Vagina (tissue), 2 donors: ENCODE results near the gene SNRNP70. TPM values are rescaled to one million over a fixed set of nuclear protein-coding genes. Genes with fewer than 3 reads are reported as not detected.

ENCODE experiments used
- DNase-seq, 2 donors: peaks; one replicate each; pipeline ENCODE4 v3.0.0-alpha.2; 2017; ENCODE audit errors: extremely low spot score in 2 of 2
- H3K27ac ChIP-seq: fragments of 200-600 bp; sonication (generic); one replicate; pipeline ENCODE4 v1.5.1; 2019
- H3K27me3 ChIP-seq: fragments of 200-600 bp; sonication (generic); one replicate; pipeline ENCODE4 v1.5.1; 2019
- H3K36me3 ChIP-seq, 2 donors: fragments of 200-600 bp; sonication (generic); one replicate each; pipeline ENCODE4 v1.5.1; 2017 to 2019
- H3K4me1 ChIP-seq: fragments of 200-600 bp; sonication (generic); one replicate; pipeline ENCODE4 v1.5.1; 2019
- H3K4me3 ChIP-seq, 2 donors: fragments of 200-600 bp; sonication (generic); 1 replicate in 1 of 2; 2 replicates in 1 of 2; pipeline ENCODE4 v1.5.1; 2016 to 2019
- H3K9me3 ChIP-seq: fragments of 200-600 bp; sonication (generic); one replicate; pipeline ENCODE4 v1.5.1; 2019
- CTCF ChIP-seq, 3 experiments: fragments of 450-650 bp in 2 of 3; fragments of 200-600 bp in 1 of 3; sonication (generic) in 1 of 3; IDR thresholded peaks; one replicate each; pipeline ENCODE4 v1.5.1; 2017 to 2019; ENCODE audit warnings: antibody characterized with exemption in 3 of 3, mild to moderate bottlenecking in 2 of 3, moderate library complexity in 2 of 3
- POLR2A ChIP-seq, 2 donors: fragments of 450-650 bp; IDR thresholded peaks; one replicate each; pipeline ENCODE4 v1.6.1; 2017; ENCODE audit warnings: antibody characterized with exemption in 2 of 2, mild to moderate bottlenecking in 2 of 2, moderate library complexity in 2 of 2
- POLR2AphosphoS5 ChIP-seq, 2 donors: sonication (generic); formaldehyde crosslinking; IDR thresholded peaks; one replicate each; pipeline ENCODE4 v1.9.0; 2017; ENCODE audit warnings: antibody characterized with exemption in 2 of 2, mild to moderate bottlenecking in 2 of 2, low read depth in 1 of 2; ENCODE audit not compliant: insufficient read depth in 1 of 2
- intact Hi-C: fragments of 100-400 bp; cut with DNase I; formaldehyde crosslinking; loops from one replicate; pipeline ENCODE4 v1.15.1; 2023
- total RNA-seq: library from RNA; depleted of rRNA; stranded (reverse); fragments of >200 nt; gene quantifications from one replicate; pipeline ENCODE4 v1.2.3, GENCODE V29; 2016

Gene SNRNP70
- total RNA-seq, 1 donor from 2014 or later = 380 TPM

- intact Hi-C loops = no loop called here
- DNase-seq = no peak
- H3K27me3 ChIP-seq = peaks cover 6% of the 10 kb centered on the region
- H3K4me3 ChIP-seq = no peak overlapping the region
- H3K4me1 ChIP-seq = no peaks in the 10 kb centered on the region
- H3K9me3 ChIP-seq = no peaks in the 10 kb centered on the region
- no peak overlapping the region for H3K27ac ChIP-seq
- TF ChIP-seq CTCF (IDR thresholded peaks at IDR 0.05) = no peak
- TF ChIP-seq POLR2AphosphoS5 (IDR thresholded peaks at IDR 0.05; ENCODE audit: insufficient read depth in 1 of 2, low read depth in 1 of 2) = no peak
- no peak for TF ChIP-seq POLR2A (IDR thresholded peaks at IDR 0.05)
- no peaks in the 10 kb centered on the region for H3K36me3 ChIP-seq
Measured at GRCh38 chr19:49065905-49066512, 19.2 kb upstream of the SNRNP70 start.

GRCh38 chr19:49067554-49067953 is 17.7 kb upstream of the SNRNP70 start:
- Histone ChIP-seq H3K27ac (no peak overlapping the region), H3K36me3 (no peaks in the 10 kb centered on the region), H3K9me3 (no peaks in the 10 kb centered on the region), H3K4me3 (no peak overlapping the region), H3K27me3 (peaks cover 6% of the 10 kb centered on the region), H3K4me1 (peaks cover 6% of the 10 kb centered on the region)
- no peak for DNase-seq
- no peak for TF ChIP-seq POLR2A (IDR thresholded peaks at IDR 0.05)
- no peak for TF ChIP-seq CTCF (IDR thresholded peaks at IDR 0.05)
- TF ChIP-seq POLR2AphosphoS5 (IDR thresholded peaks at IDR 0.05; ENCODE audit: insufficient read depth in 1 of 2, low read depth in 1 of 2) = no peak
- intact Hi-C loops = no loop called here

GRCh38 chr19:49069026-49069425 is 16.2 kb upstream of the SNRNP70 start:
- no peak for DNase-seq
- Histone ChIP-seq H3K36me3 (no peaks in the 10 kb centered on the region), H3K4me1 (peaks cover 6% of the 10 kb centered on the region), H3K27ac (no peak overlapping the region), H3K27me3 (peaks cover 6% of the 10 kb centered on the region), H3K4me3 (no peak overlapping the region), H3K9me3 (no peaks in the 10 kb centered on the region)
- intact Hi-C loops = no loop called here
- TF ChIP-seq POLR2A (IDR thresholded peaks at IDR 0.05) (no peak), CTCF (IDR thresholded peaks at IDR 0.05) (no peak), POLR2AphosphoS5 (IDR thresholded peaks at IDR 0.05; ENCODE audit: insufficient read depth in 1 of 2, low read depth in 1 of 2) (no peak)

GRCh38 chr19:49070416-49070815 is 14.8 kb upstream of the SNRNP70 start:
- H3K9me3 ChIP-seq = no peaks in the 10 kb centered on the region
- H3K36me3 ChIP-seq = no peaks in the 10 kb centered on the region
- intact Hi-C loops = no loop called here
- H3K4me3 ChIP-seq = no peak overlapping the region
- no peaks in the 10 kb centered on the region for H3K27me3 ChIP-seq
- DNase-seq = no peak
- peaks cover 6% of the 10 kb centered on the region for H3K4me1 ChIP-seq
- TF ChIP-seq POLR2AphosphoS5 (IDR thresholded peaks at IDR 0.05; ENCODE audit: insufficient read depth in 1 of 2, low read depth in 1 of 2) = no peak
- TF ChIP-seq CTCF (IDR thresholded peaks at IDR 0.05) = no peak
- no peak for TF ChIP-seq POLR2A (IDR thresholded peaks at IDR 0.05)
- H3K27ac ChIP-seq = no peak overlapping the region

GRCh38 chr19:49071860-49072547 is 13.2 kb upstream of the SNRNP70 start:
- H3K27ac ChIP-seq = no peak overlapping the region
- H3K36me3 ChIP-seq = no peaks in the 10 kb centered on the region
- H3K9me3 ChIP-seq = no peaks in the 10 kb centered on the region
- H3K4me3 ChIP-seq = peak overlapping the region in 1 of 2 donors; percentile 28
- TF ChIP-seq CTCF (IDR thresholded peaks at IDR 0.05) (no peak), POLR2A (IDR thresholded peaks at IDR 0.05) (no peak), POLR2AphosphoS5 (IDR thresholded peaks at IDR 0.05; ENCODE audit: insufficient read depth in 1 of 2, low read depth in 1 of 2) (no peak)
- DNase-seq = no peak
- intact Hi-C loops = no loop called here
- H3K4me1 ChIP-seq = peaks cover 6% of the 10 kb centered on the region
- H3K27me3 ChIP-seq = no peaks in the 10 kb centered on the region
